ENCODE results near the gene NARF. TPM values are rescaled to one million over a fixed set of nuclear protein-coding genes. Genes with fewer than 3 reads are reported as not detected.
"Not testable (repeated sequence)": the region's sequence is repeated elsewhere in the genome, so short reads cannot be mapped to it uniquely, and the experiment has no call there.

NARF gene
- total RNA-seq, 1 donor from 2014 or later: 54.9 TPM

DNA sequence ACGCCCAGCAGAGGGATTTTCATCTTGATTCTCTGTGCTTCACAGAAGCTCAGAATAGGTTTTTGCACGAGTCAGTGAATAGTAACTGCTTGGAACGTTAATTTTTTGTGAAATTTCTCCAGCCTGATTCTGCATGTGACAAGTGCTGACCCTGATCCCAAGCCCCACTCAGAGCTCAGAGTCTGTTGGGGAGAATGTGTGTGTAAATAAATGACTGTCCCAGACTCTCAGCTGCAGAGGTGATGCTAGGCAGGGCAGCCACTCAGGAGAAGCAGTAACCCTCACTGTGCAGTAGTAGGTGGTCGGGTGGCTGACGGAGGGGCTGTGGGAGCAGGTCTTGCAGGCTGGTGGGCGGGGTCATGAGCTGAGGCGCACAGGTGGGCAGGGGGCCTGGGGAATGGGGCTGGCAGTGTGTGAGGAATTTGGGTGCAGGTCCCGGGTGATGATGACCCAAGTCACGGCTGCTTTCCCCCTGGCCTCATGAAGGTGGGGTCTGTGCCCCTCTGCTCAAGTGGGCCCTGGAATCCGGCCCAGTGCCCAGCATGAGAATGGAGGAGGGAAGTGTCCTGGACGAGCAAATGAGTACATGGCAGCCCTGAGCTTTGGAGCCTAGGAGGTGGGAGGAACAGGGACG is 44.7 kb downstream of the NARF start:
- H3K27ac ChIP-seq: no peak overlapping the region
- no peaks in the 10 kb centered on the region for H3K36me3 ChIP-seq
- intact Hi-C loops (cut with DNase I): no loop called here
- DNase-seq: no peak
- H3K27me3 ChIP-seq (ENCODE audit: low read depth): no peaks in the 10 kb centered on the region
- H3K9me3 ChIP-seq: no peaks in the 10 kb centered on the region
- ATAC-seq: no peak
- H3K4me1 ChIP-seq: peaks cover 3% of the 10 kb centered on the region
- H3K4me3 ChIP-seq: no peak overlapping the region
- TF ChIP-seq, protein P1, sequence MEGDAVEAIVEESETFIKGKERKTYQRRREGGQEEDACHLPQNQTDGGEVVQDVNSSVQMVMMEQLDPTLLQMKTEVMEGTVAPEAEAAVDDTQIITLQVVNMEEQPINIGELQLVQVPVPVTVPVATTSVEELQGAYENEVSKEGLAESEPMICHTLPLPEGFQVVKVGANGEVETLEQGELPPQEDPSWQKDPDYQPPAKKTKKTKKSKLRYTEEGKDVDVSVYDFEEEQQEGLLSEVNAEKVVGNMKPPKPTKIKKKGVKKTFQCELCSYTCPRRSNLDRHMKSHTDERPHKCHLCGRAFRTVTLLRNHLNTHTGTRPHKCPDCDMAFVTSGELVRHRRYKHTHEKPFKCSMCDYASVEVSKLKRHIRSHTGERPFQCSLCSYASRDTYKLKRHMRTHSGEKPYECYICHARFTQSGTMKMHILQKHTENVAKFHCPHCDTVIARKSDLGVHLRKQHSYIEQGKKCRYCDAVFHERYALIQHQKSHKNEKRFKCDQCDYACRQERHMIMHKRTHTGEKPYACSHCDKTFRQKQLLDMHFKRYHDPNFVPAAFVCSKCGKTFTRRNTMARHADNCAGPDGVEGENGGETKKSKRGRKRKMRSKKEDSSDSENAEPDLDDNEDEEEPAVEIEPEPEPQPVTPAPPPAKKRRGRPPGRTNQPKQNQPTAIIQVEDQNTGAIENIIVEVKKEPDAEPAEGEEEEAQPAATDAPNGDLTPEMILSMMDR (IDR thresholded peaks at IDR 0.05): no peak

GRCh38 chr17:82503728-82504308 is 45.3 kb downstream of the NARF start:
- Histone ChIP-seq H3K4me1 (no peaks in the 10 kb centered on the region), H3K9me3 (no peaks in the 10 kb centered on the region), H3K36me3 (no peaks in the 10 kb centered on the region), H3K27ac (no peak overlapping the region), H3K4me3 (no peak overlapping the region), H3K27me3 (ENCODE audit: low read depth) (no peaks in the 10 kb centered on the region)
- no peak for DNase-seq
- ATAC-seq: no peak
- intact Hi-C loops (cut with DNase I): no loop called here
- TF ChIP-seq, protein P1 (IDR thresholded peaks at IDR 0.05): no peak

DNA sequence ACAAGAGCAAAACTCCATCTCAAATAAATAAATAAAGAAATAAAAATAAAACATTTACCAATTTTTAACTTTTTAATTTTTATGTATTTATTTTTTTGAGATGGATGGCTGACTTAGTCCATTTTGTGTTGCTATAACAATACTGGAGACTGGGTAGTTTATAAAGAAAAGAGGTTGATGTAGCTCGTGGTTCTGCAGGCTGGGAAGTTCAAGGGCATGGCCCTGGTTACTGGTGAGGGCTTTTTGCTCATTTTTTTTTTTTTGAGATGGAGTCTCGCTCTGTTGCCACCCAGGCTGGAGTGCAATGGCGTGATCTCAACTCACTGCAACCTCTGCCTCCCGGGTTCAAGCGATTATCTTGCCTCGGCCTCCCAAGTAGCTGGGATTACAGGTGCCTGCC is 46.8 kb downstream of the NARF start:
- TF ChIP-seq, protein P1 (IDR thresholded peaks at IDR 0.05): no peak
- no peak for ATAC-seq
- intact Hi-C loops (cut with DNase I): no loop called here

DNA sequence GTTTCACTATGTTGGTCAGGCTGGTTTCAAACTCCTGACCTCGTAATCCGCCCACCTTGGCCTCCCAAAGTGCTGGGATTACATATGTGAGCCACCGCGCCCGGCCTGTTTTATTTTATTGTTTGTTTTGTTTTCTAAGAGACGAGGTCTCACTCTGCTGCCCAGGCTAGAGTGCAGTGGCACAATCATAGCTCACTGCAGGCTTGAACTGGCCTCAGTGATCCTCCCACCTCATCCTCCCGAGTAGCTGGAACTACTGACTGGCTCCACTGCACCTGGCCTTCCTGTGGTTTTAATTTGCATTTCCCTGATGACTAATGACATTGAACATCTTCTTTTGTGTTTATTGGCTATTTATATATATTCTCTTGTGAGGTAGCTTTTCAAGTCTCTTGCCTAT is 47.9 kb downstream of the NARF start:
- intact Hi-C loops (cut with DNase I); DNase-seq; H3K27ac ChIP-seq; H3K36me3 ChIP-seq; H3K4me1 ChIP-seq; H3K4me3 ChIP-seq; H3K27me3 ChIP-seq (ENCODE audit: low read depth); ATAC-seq; H3K9me3 ChIP-seq: not testable (repeated sequence)

More for the DNA sequence above, 46.8 kb downstream of the NARF start:
- Histone ChIP-seq H3K4me3 (no peak overlapping the region), H3K27ac (no peak overlapping the region), H3K9me3 (no peaks in the 10 kb centered on the region), H3K4me1 (no peaks in the 10 kb centered on the region), H3K36me3 (no peaks in the 10 kb centered on the region), H3K27me3 (ENCODE audit: low read depth) (no peaks in the 10 kb centered on the region)
- no peak for DNase-seq

DNA sequence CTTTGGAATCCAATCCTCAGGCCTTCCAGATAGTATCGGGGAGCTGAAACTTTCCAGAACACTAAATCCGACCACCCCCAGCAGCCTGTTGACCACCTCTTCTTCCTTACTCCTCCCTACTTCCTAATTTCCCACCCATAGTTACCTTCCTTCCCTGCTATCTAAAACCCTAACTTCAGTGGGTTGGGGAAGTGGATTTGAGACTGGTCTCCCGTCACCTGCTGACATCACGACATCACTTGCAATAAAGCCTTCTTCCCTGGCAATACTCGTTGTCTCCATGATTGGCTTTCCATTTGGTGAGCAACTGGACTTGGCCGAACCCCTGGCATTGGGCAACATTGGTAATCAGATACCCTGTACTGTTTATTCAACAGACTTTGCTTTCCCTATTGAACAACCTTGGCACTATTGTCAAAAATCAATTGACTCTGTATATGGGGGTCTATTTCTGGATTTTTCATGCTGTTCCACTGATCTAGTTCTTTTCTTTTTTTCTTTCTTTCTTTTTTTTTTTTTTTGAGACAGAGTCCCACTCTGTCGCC is 49.2 kb downstream of the NARF start:
- TF ChIP-seq, protein P1 (IDR thresholded peaks at IDR 0.05): no peak
- Histone ChIP-seq H3K4me1 (no peaks in the 10 kb centered on the region), H3K9me3 (no peaks in the 10 kb centered on the region), H3K36me3 (no peaks in the 10 kb centered on the region), H3K4me3 (no peak overlapping the region), H3K27me3 (ENCODE audit: low read depth) (no peaks in the 10 kb centered on the region), H3K27ac (no peak overlapping the region)
- intact Hi-C loops (cut with DNase I): no loop called here
- no peak for DNase-seq
- no peak for ATAC-seq

GRCh38 chr17:82511642-82512041 is 53.1 kb downstream of the NARF start:
- H3K4me3 ChIP-seq; H3K4me1 ChIP-seq; H3K27me3 ChIP-seq (ENCODE audit: low read depth); H3K9me3 ChIP-seq; H3K36me3 ChIP-seq; ATAC-seq; H3K27ac ChIP-seq; DNase-seq; intact Hi-C loops (cut with DNase I): not testable (repeated sequence)

DNA sequence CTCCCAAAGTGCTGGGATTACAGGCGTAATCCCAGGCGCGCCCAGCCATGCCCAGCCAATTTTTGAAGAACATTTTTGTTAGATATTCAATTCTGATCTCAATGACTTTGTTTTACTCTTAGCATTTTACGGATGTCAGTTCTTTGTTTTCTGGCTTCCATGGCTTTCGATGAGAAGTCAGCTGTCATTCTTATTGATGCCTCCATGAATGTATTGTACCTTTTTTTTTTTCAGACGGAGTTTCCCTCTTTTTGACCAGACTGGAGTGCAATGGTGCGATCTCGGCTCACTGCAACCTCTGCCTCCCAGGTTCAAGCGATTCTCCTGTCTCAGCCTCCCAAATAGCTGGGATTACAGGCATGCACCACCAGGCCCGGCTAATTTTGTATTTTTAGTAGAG is 55.3 kb downstream of the NARF start:
- intact Hi-C loops (cut with DNase I); ATAC-seq; H3K27ac ChIP-seq; H3K9me3 ChIP-seq; DNase-seq; H3K36me3 ChIP-seq; H3K27me3 ChIP-seq (ENCODE audit: low read depth); H3K4me1 ChIP-seq; H3K4me3 ChIP-seq: not testable (repeated sequence)
